CD14-positive monocyte (primary cell): ENCODE results near the gene MCF2L2. TPM values are rescaled to one million over a fixed set of nuclear protein-coding genes. Genes with fewer than 3 reads are reported as not detected.
A peak's percentile ranks its signal among the peaks of the same experiment; 100 is the strongest.

Source experiments
- DNase-seq, 3 donors: peaks; one replicate each; pipeline ENCODE4 v3.0.0-alpha.2; 2011 to 2022
- H2AFZ ChIP-seq: 2 replicates; pipeline ENCODE4 v1.6.0; 2012; ENCODE audit warnings: mild to moderate bottlenecking, low read depth, low read length, inconsistent platforms; ENCODE audit not compliant: insufficient read depth, poor library complexity, severe bottlenecking
- H3K27ac ChIP-seq, 2 donors: 1 replicate in 1 of 2; 2 replicates in 1 of 2; pipeline ENCODE4 v1.5.1; 2012 to 2013; ENCODE audit warnings: low read length in 2 of 2, control low read depth in 1 of 2, inconsistent platforms in 1 of 2, low read depth in 1 of 2, mild to moderate bottlenecking in 1 of 2
- H3K27me3 ChIP-seq, 2 donors: one replicate each; pipeline versions ENCODE4 v1.6.0 to v1.6.1; 2011 to 2013; ENCODE audit warnings: low read length in 2 of 2; ENCODE audit not compliant: control insufficient read depth in 2 of 2, insufficient read depth in 2 of 2
- H3K36me3 ChIP-seq, 2 donors: replicated peaks in 1 of 2; 1 replicate in 1 of 2; 2 replicates in 1 of 2; pipeline versions ENCODE4 v1.5.1 to v1.6.1; 2012 to 2013; ENCODE audit warnings: low read length in 2 of 2, control low read depth in 1 of 2, inconsistent platforms in 1 of 2, mild to moderate bottlenecking in 1 of 2; ENCODE audit not compliant: insufficient read depth in 2 of 2, control insufficient read depth in 1 of 2
- H3K4me1 ChIP-seq, 2 donors: 1 replicate in 1 of 2; 2 replicates in 1 of 2; pipeline versions ENCODE4 v1.5.1 to v1.6.1; 2012 to 2013; ENCODE audit warnings: low read length in 2 of 2, control low read depth in 1 of 2, inconsistent platforms in 1 of 2, mild to moderate bottlenecking in 1 of 2, moderate library complexity in 1 of 2; ENCODE audit not compliant: insufficient read depth in 2 of 2, control insufficient read depth in 1 of 2
- H3K4me2 ChIP-seq: replicated peaks from 2 replicates; pipeline ENCODE3; 2012; ENCODE audit warnings: low read length, moderate library complexity, mild to moderate bottlenecking; ENCODE audit not compliant: poor library complexity, severe bottlenecking; ENCODE audit errors: extremely low read depth
- H3K4me3 ChIP-seq, 3 experiments: fragments of 200-600 bp in 1 of 3; sonication (generic) in 1 of 3; replicated peaks in 1 of 3; 1 replicate in 2 of 3; 2 replicates in 1 of 3; pipeline ENCODE4 v1.5.1; 2011 to 2013; ENCODE audit warnings: low read length in 3 of 3, mild to moderate bottlenecking in 3 of 3, control low read depth in 2 of 3, low read depth in 2 of 3, inconsistent platforms in 1 of 3, moderate library complexity in 1 of 3
- H3K79me2 ChIP-seq: 2 replicates; pipeline ENCODE4 v1.6.0; 2012; ENCODE audit warnings: mild to moderate bottlenecking, control low read depth, inconsistent platforms, low read length, moderate library complexity; ENCODE audit not compliant: insufficient read depth
- H3K9ac ChIP-seq: 2 replicates; pipeline ENCODE4 v1.6.0; 2017; ENCODE audit warnings: low read length, mild to moderate bottlenecking; ENCODE audit not compliant: insufficient read depth, poor library complexity, severe bottlenecking
- H3K9me3 ChIP-seq, 2 donors: replicated peaks in 1 of 2; 1 replicate in 1 of 2; 2 replicates in 1 of 2; pipeline versions ENCODE4 v1.5.1 to v1.6.1; 2012 to 2013; ENCODE audit warnings: low read length in 2 of 2, control low read depth in 1 of 2; ENCODE audit not compliant: control insufficient read depth in 1 of 2, insufficient read depth in 1 of 2
- H4K20me1 ChIP-seq: 2 replicates; pipeline ENCODE4 v1.6.0; 2012; ENCODE audit warnings: mild to moderate bottlenecking, low read length, control low read depth, moderate library complexity; ENCODE audit not compliant: insufficient read depth
- H3K27ac Mint-ChIP-seq, 7 donors: one replicate each; pipeline ENCODE4 v1.8.0; 2020; ENCODE audit warnings: mild to moderate bottlenecking in 7 of 7, mixed read lengths in 7 of 7, moderate library complexity in 6 of 7, inconsistent platforms in 2 of 7
- H3K27me3 Mint-ChIP-seq, 3 donors: one replicate each; pipeline ENCODE4 v1.8.0; 2021 to 2022; ENCODE audit warnings: low read depth in 3 of 3, mild to moderate bottlenecking in 3 of 3, mixed read lengths in 3 of 3, moderate library complexity in 3 of 3, inconsistent platforms in 1 of 3
- H3K36me3 Mint-ChIP-seq, 2 donors: one replicate each; pipeline ENCODE4 v1.8.0; 2020; ENCODE audit warnings: mixed read lengths in 2 of 2, inconsistent platforms in 1 of 2, mild to moderate bottlenecking in 1 of 2
- H3K4me1 Mint-ChIP-seq: one replicate; pipeline ENCODE4 v1.8.0; 2020; ENCODE audit warnings: mild to moderate bottlenecking, mixed read lengths
- H3K4me3 Mint-ChIP-seq, 2 donors: one replicate each; pipeline ENCODE4 v1.8.0; 2020; ENCODE audit warnings: mild to moderate bottlenecking in 2 of 2, mixed read lengths in 2 of 2, moderate library complexity in 1 of 2
- H3K9me3 Mint-ChIP-seq, 7 donors: one replicate each; pipeline ENCODE4 v1.8.0; 2020 to 2022; ENCODE audit warnings: mixed read lengths in 7 of 7, mild to moderate bottlenecking in 6 of 7, moderate library complexity in 6 of 7, inconsistent platforms in 2 of 7
- WGBS: methylation state at CpG from one replicate; pipeline ENCODE4 v1.1.5; 2013; ENCODE audit warnings: missing lambda C conversion rate; ENCODE audit not compliant: insufficient coverage; 5-methylcytosine and 5-hydroxymethylcytosine counted together
- intact Hi-C, 2 donors: fragments of 100-400 bp; cut with micrococcal nuclease; formaldehyde crosslinking; loops; one replicate each; pipeline versions ENCODE4 v1.15.0 to v1.15.1; 2023
- polyA plus RNA-seq, 3 donors: library from polyadenylated mRNA; depleted of rRNA in 1 of 3; unstranded in 2 of 3; stranded (reverse) in 1 of 3; fragments of 300-500 nt in 2 of 3; fragments of >200 nt in 1 of 3; fragmentation: Illumina TruSeq in 2 of 3; gene quantifications; 1 replicate in 2 of 3; 2 replicates in 1 of 3; pipeline ENCODE4 v1.2.3, GENCODE V29; 2012 to 2021
- TF ChIP-seq, protein P1 (sequence below): fragments of 200-600 bp; IDR thresholded peaks from one replicate; pipeline ENCODE4 v1.8.0; 2022; ENCODE audit warnings: antibody characterized with exemption, mild to moderate bottlenecking

Gene MCF2L2
- polyA plus RNA-seq, 3 donors: 0.01 to 0.13 TPM; not detected in 1

DNA sequence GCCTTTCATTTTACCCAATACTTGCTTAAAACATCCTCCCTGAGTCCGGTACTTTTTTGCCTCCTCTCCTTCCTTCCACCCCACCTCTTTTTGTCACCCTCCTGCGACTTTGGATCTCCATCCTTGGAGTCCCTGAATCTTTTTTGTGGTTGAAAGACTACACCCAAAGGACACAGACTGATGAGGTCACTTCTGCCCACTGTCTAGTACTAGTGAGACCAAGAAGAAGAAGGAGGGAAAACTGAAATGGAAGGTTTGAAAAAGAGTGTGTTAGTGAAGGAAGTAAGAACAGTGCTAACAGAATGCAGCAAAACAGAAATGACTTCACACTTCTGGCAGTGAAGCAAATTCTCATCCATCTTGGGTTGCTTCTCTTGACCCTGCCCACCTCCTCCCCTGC lies 168.8 kb downstream of the MCF2L2 start:
- H3K27ac Mint-ChIP-seq: peak overlapping the region; percentile 92 to 97 (median 95)
- H3K27me3 Mint-ChIP-seq: no peaks in the 10 kb centered on the region
- no peaks in the 10 kb centered on the region for H3K9me3 ChIP-seq
- TF ChIP-seq, protein P1, sequence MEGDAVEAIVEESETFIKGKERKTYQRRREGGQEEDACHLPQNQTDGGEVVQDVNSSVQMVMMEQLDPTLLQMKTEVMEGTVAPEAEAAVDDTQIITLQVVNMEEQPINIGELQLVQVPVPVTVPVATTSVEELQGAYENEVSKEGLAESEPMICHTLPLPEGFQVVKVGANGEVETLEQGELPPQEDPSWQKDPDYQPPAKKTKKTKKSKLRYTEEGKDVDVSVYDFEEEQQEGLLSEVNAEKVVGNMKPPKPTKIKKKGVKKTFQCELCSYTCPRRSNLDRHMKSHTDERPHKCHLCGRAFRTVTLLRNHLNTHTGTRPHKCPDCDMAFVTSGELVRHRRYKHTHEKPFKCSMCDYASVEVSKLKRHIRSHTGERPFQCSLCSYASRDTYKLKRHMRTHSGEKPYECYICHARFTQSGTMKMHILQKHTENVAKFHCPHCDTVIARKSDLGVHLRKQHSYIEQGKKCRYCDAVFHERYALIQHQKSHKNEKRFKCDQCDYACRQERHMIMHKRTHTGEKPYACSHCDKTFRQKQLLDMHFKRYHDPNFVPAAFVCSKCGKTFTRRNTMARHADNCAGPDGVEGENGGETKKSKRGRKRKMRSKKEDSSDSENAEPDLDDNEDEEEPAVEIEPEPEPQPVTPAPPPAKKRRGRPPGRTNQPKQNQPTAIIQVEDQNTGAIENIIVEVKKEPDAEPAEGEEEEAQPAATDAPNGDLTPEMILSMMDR: no peak
- H3K4me1 Mint-ChIP-seq: peaks cover 65% of the 10 kb centered on the region
- H3K27me3 ChIP-seq: no peaks in the 10 kb centered on the region
- H3K9ac ChIP-seq: peak overlapping the region; percentile 23
- peak overlapping the region; percentile 73 for H3K4me2 ChIP-seq
- peak overlapping the region; percentile 46 to 70 for H3K4me3 Mint-ChIP-seq
- intact Hi-C loops: loop anchor here (5.0 to 10.0 kb wide), 3 partner anchors 38 to 125 kb away; no protein-coding TSS in a partner anchor
- H3K9me3 Mint-ChIP-seq: peaks cover 0 to 2% (median 0%) of the 10 kb centered on the region in 7 donors
- H3K27ac ChIP-seq: peak overlapping the region; percentile 88 to 93
- H3K4me3 ChIP-seq: peak overlapping the region in 1 of 3 experiments; percentile 60
- peak overlapping the region; percentile 46 for H2AFZ ChIP-seq
- H3K4me1 ChIP-seq: peaks cover 49 to 72% of the 10 kb centered on the region in 2 donors
- H3K36me3 ChIP-seq: no peaks in the 10 kb centered on the region
- no peaks in the 10 kb centered on the region for H4K20me1 ChIP-seq
- peaks cover 5 to 15% of the 10 kb centered on the region in 2 donors for H3K36me3 Mint-ChIP-seq
- H3K79me2 ChIP-seq: peaks cover 84% of the 10 kb centered on the region
- peak; percentile 29 to 47 (median 39) for DNase-seq
- 0% methylated on average over 1 of the region's 2 CpGs for WGBS

DNA sequence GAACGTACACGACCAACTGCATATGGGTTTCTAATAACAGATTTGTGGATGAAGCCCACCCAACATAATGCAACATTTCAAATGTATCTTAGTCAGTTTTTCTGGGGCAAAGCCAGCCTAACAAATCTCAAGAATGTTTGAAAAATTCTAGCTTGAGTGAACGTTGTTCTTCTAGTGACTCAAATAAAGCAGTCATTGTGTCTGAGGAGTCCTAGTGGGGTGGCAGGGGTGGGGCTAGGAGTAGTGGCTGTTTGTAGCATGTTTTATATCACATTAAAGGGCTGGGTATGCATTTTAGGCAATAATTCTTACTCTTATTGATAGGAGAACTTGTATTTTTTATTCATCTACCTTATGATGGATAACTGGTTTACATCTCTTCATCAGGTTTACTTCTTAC lies 169.3 kb downstream of the MCF2L2 start:
- H3K9me3 Mint-ChIP-seq: peaks cover 0 to 2% (median 0%) of the 10 kb centered on the region in 7 donors
- H3K9ac ChIP-seq: peak overlapping the region; percentile 23
- H3K27ac Mint-ChIP-seq: peak overlapping the region; percentile 92 to 97 (median 95)
- H4K20me1 ChIP-seq: no peaks in the 10 kb centered on the region
- no peaks in the 10 kb centered on the region for H3K27me3 Mint-ChIP-seq
- no peak for DNase-seq
- H3K27ac ChIP-seq: peak overlapping the region; percentile 88 to 93
- H3K79me2 ChIP-seq: peaks cover 84% of the 10 kb centered on the region
- 60% methylated on average over 1 of the region's 3 CpGs for WGBS
- peak overlapping the region; percentile 73 for H3K4me2 ChIP-seq
- intact Hi-C loops: loop anchor here (5.0 to 10.0 kb wide), 3 partner anchors 38 to 126 kb away; no protein-coding TSS in a partner anchor
- H3K4me3 ChIP-seq: peak overlapping the region in 1 of 3 experiments; percentile 60
- H3K36me3 ChIP-seq: no peaks in the 10 kb centered on the region
- peaks cover 5 to 15% of the 10 kb centered on the region in 2 donors for H3K36me3 Mint-ChIP-seq
- H3K4me1 Mint-ChIP-seq: peaks cover 66% of the 10 kb centered on the region
- H3K4me1 ChIP-seq: peaks cover 44 to 67% of the 10 kb centered on the region in 2 donors
- no peak overlapping the region for H3K4me3 Mint-ChIP-seq
- no peak overlapping the region for H2AFZ ChIP-seq
- H3K27me3 ChIP-seq: no peaks in the 10 kb centered on the region
- TF ChIP-seq, protein P1: no peak
- no peaks in the 10 kb centered on the region for H3K9me3 ChIP-seq
